ENCODE measurements around the gene ATR. TPM values are rescaled to one million over a fixed set of nuclear protein-coding genes. Genes with fewer than 3 reads are reported as not detected.
A peak's percentile ranks its signal among the peaks of the same experiment; 100 is the strongest.

The ATR gene
- total RNA-seq, 1 experiment from 2014 or later = 15.6 TPM

DNA sequence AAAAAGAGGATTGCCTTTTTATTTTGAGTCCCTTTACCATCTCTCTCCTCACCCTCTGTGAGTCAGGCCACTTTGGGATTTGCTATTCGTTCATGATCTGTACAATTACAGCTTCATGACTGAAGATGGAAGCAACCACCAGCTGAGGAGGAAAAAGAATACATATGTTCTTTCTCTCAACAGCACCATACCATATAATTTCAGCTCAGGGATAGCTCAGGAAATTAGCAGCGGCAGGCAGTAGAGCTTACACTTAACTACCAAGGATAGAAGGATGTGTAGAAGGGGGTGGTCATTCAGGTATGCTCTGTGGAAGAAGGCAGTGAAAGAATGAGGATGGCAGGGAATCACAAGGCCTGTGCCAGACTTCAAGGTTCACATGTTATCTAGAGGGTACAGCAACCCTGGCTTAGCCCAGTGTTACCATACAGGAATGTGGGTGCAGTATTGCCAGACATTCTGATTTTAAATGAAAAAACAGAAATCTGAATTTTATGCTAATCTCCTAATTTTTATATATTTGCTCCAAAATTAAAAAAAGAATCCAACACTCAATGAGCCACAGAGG, 35.6 kb upstream of the ATR start:
- no peaks in the 10 kb centered on the region for H3F3A ChIP-seq (ENCODE audit: low read length, unreplicated experiment)
- peaks cover 30% of the 10 kb centered on the region for H3K79me2 ChIP-seq (ENCODE audit: low read length)
- ChIA-PET POLR2A (ENCODE audit: unreplicated experiment) (no interaction called here), CTCF (interaction anchor here (1.1 to 1.6 kb wide), 2 partner anchors 27 to 67 kb away, joined by 5 to 7 read pairs; no protein-coding TSS in a partner anchor)
- intact Hi-C loops (cut with micrococcal nuclease) = no loop called here
- no peak for TF ChIP-seq EZH2 (IDR thresholded peaks at IDR 0.05; ENCODE audit: low read length, unreplicated experiment)
- TF ChIP-seq EZH2phosphoT487 (IDR thresholded peaks at IDR 0.05; ENCODE audit: borderline replicate concordance, low read length) = no peak
- TF ChIP-seq, protein P1, sequence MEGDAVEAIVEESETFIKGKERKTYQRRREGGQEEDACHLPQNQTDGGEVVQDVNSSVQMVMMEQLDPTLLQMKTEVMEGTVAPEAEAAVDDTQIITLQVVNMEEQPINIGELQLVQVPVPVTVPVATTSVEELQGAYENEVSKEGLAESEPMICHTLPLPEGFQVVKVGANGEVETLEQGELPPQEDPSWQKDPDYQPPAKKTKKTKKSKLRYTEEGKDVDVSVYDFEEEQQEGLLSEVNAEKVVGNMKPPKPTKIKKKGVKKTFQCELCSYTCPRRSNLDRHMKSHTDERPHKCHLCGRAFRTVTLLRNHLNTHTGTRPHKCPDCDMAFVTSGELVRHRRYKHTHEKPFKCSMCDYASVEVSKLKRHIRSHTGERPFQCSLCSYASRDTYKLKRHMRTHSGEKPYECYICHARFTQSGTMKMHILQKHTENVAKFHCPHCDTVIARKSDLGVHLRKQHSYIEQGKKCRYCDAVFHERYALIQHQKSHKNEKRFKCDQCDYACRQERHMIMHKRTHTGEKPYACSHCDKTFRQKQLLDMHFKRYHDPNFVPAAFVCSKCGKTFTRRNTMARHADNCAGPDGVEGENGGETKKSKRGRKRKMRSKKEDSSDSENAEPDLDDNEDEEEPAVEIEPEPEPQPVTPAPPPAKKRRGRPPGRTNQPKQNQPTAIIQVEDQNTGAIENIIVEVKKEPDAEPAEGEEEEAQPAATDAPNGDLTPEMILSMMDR (conservative IDR thresholded peaks at IDR 0.05; ENCODE audit: low read depth, low read length) = no peak
- DNase-seq (no peak), ATAC-seq (peak; percentile 28)
- no peaks in the 10 kb centered on the region for H4K20me1 ChIP-seq (ENCODE audit: low read length)
- peak overlapping the region; percentile 69 for H3K27ac ChIP-seq (ENCODE audit: low read length)
- peak overlapping the region; percentile 41 for H3K4me2 ChIP-seq (ENCODE audit: low read length)
- H3K9ac ChIP-seq (ENCODE audit: low read length) = no peak overlapping the region
- no peaks in the 10 kb centered on the region for H3K9me3 ChIP-seq (ENCODE audit: low read length)
- H2AFZ ChIP-seq (ENCODE audit: low read length) = no peak overlapping the region
- H3K9me2 ChIP-seq (replicated peaks; ENCODE audit: low read length) = no peaks in the 10 kb centered on the region
- no peak overlapping the region for H3K4me3 ChIP-seq (ENCODE audit: low read length)
- no TSS peak for BruUV-seq (replicated peaks)
- no peaks in the 10 kb centered on the region for H3K27me3 ChIP-seq (ENCODE audit: low read length)
- H3K36me3 ChIP-seq (ENCODE audit: low read depth, low read length) = no peaks in the 10 kb centered on the region
- peaks cover 32% of the 10 kb centered on the region for H3K4me1 ChIP-seq (ENCODE audit: insufficient read depth, low read length)

DNA sequence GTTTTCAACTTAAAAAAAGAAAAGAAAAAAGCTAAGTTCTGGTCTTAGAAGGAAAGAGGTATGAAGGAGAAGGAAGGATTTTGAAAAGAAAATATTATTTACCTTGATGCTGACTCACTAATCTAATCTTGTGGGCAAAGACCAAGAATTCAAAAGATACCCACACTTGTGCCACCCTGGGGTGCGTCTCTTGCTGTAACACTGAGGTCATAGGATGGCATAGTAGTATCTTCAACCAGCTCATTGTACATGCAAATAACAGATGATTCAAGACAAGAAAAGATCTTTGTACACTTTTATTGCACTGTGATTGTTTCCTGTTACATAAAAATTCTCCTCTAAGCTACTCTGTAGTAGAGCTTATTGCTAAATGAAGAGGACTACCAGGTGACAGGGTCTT, 35.0 kb upstream of the ATR start:
- TF ChIP-seq EZH2 (IDR thresholded peaks at IDR 0.05; ENCODE audit: low read length, unreplicated experiment) = no peak
- no peak for TF ChIP-seq EZH2phosphoT487 (IDR thresholded peaks at IDR 0.05; ENCODE audit: borderline replicate concordance, low read length)
- TF ChIP-seq, protein P1 (conservative IDR thresholded peaks at IDR 0.05; ENCODE audit: low read depth, low read length) = no peak
- Histone ChIP-seq H3K27ac (ENCODE audit: low read length) (peak overlapping the region; percentile 69), H3K4me3 (ENCODE audit: low read length) (no peak overlapping the region), H3K9me2 (replicated peaks; ENCODE audit: low read length) (no peaks in the 10 kb centered on the region), H3K36me3 (ENCODE audit: low read depth, low read length) (no peaks in the 10 kb centered on the region), H3K9me3 (ENCODE audit: low read length) (no peaks in the 10 kb centered on the region), H4K20me1 (ENCODE audit: low read length) (no peaks in the 10 kb centered on the region), H2AFZ (ENCODE audit: low read length) (no peak overlapping the region), H3F3A (ENCODE audit: low read length, unreplicated experiment) (no peaks in the 10 kb centered on the region), H3K9ac (ENCODE audit: low read length) (no peak overlapping the region), H3K79me2 (ENCODE audit: low read length) (peaks cover 30% of the 10 kb centered on the region), H3K4me1 (ENCODE audit: insufficient read depth, low read length) (peaks cover 26% of the 10 kb centered on the region), H3K27me3 (ENCODE audit: low read length) (no peaks in the 10 kb centered on the region), H3K4me2 (ENCODE audit: low read length) (peak overlapping the region; percentile 41)
- ChIA-PET CTCF (interaction anchor here (1.1 to 1.6 kb wide), 2 partner anchors 27 to 67 kb away, joined by 5 to 7 read pairs; no protein-coding TSS in a partner anchor), POLR2A (ENCODE audit: unreplicated experiment) (no interaction called here)
- BruUV-seq (replicated peaks) = no TSS peak
- intact Hi-C loops (cut with micrococcal nuclease) = loop anchor here (2.0 kb wide), 1 partner anchor 17 kb away; the partner anchor contains the start of gene PLS1
- DNase-seq (peak; percentile 64), ATAC-seq (peak; percentile 93)

DNA sequence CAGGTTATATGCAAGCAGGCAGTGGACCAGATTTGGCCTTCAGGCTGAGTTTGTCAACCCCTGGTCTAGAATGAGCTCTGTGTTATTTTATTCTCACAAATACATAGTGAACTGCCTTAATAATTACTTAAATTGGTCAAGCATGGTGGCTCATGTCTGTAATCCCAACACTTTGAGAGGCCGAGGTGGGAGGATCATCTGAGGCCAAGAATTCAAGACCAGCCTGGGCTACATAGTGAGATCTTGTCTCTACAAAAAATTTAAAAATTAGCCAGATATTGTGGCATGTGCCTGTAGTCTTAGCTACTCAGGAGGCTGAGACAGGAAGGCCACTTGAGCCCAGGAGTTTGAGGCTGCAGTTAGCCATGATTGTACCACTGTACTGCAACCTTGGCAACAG, 32.7 kb upstream of the ATR start:
- H3K27me3 ChIP-seq (ENCODE audit: low read length) = no peaks in the 10 kb centered on the region
- POLR2A ChIA-PET (ENCODE audit: unreplicated experiment) = no interaction called here
- H3K9me3 ChIP-seq (ENCODE audit: low read length) = no peaks in the 10 kb centered on the region
- DNase-seq (no peak), ATAC-seq (no peak)
- H3K9ac ChIP-seq (ENCODE audit: low read length) = no peak overlapping the region
- no peak for TF ChIP-seq EZH2phosphoT487 (IDR thresholded peaks at IDR 0.05; ENCODE audit: borderline replicate concordance, low read length)
- TF ChIP-seq, protein P1 (conservative IDR thresholded peaks at IDR 0.05; ENCODE audit: low read depth, low read length) = no peak
- TF ChIP-seq EZH2 (IDR thresholded peaks at IDR 0.05; ENCODE audit: low read length, unreplicated experiment) = no peak
- no TSS peak for BruUV-seq (replicated peaks)
- no peaks in the 10 kb centered on the region for H3F3A ChIP-seq (ENCODE audit: low read length, unreplicated experiment)
- no peaks in the 10 kb centered on the region for H4K20me1 ChIP-seq (ENCODE audit: low read length)
- no peak overlapping the region for H3K4me3 ChIP-seq (ENCODE audit: low read length)
- no peaks in the 10 kb centered on the region for H3K9me2 ChIP-seq (replicated peaks; ENCODE audit: low read length)
- intact Hi-C loops (cut with micrococcal nuclease) = no loop called here
- CTCF ChIA-PET = interaction anchor here (0.8 kb wide), 1 partner anchor 13 kb away, joined by 3 read pairs; no protein-coding TSS in a partner anchor
- H3K4me2 ChIP-seq (ENCODE audit: low read length) = no peak overlapping the region
- no peak overlapping the region for H2AFZ ChIP-seq (ENCODE audit: low read length)
- H3K4me1 ChIP-seq (ENCODE audit: insufficient read depth, low read length) = peaks cover 20% of the 10 kb centered on the region
- H3K79me2 ChIP-seq (ENCODE audit: low read length) = peaks cover 20% of the 10 kb centered on the region
- H3K36me3 ChIP-seq (ENCODE audit: low read depth, low read length) = no peaks in the 10 kb centered on the region
- no peak overlapping the region for H3K27ac ChIP-seq (ENCODE audit: low read length)
